Measurements from ENCODE around the gene TMCO6.

DNA sequence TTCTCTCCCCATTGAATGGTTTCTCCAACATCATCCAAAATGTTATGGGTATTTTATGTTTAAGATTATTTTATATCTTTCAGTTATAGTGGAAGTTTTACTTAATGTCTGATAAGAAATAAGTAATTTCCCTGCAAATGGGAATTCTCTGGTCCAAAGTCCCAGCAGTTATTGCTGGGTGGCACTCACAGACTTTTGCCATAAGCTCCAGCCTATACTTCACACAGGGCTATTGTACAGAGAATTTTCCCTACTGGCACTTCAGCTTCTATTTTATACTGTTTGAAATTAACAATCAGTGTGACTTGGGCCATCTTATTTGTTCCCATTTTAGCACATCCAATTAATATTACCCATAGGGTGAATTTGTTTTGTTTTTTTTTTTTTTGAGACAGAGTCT is 39.2 kb upstream of the TMCO6 start:
- TF ChIP-seq, protein P1, sequence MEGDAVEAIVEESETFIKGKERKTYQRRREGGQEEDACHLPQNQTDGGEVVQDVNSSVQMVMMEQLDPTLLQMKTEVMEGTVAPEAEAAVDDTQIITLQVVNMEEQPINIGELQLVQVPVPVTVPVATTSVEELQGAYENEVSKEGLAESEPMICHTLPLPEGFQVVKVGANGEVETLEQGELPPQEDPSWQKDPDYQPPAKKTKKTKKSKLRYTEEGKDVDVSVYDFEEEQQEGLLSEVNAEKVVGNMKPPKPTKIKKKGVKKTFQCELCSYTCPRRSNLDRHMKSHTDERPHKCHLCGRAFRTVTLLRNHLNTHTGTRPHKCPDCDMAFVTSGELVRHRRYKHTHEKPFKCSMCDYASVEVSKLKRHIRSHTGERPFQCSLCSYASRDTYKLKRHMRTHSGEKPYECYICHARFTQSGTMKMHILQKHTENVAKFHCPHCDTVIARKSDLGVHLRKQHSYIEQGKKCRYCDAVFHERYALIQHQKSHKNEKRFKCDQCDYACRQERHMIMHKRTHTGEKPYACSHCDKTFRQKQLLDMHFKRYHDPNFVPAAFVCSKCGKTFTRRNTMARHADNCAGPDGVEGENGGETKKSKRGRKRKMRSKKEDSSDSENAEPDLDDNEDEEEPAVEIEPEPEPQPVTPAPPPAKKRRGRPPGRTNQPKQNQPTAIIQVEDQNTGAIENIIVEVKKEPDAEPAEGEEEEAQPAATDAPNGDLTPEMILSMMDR (IDR thresholded peaks at IDR 0.05), result no peak
- TF ChIP-seq POLR2A (IDR thresholded peaks at IDR 0.05), result no peak
